Stimulated activated CD8-positive, alpha-beta memory T cell treated with anti-CD3 and anti-CD28 coated beads, Interleukin-4, amount 100 ng/mL, for 48 hours (primary cell): ENCODE data around the gene CUL4A.
"Not testable (repeated sequence)": the region's sequence is repeated elsewhere in the genome, so short reads cannot be mapped to it uniquely, and the experiment has no call there.

Source experiments
- DNase-seq: peaks from one replicate; pipeline ENCODE4 v3.0.0-alpha.2; 2020

Gene CUL4A

DNA sequence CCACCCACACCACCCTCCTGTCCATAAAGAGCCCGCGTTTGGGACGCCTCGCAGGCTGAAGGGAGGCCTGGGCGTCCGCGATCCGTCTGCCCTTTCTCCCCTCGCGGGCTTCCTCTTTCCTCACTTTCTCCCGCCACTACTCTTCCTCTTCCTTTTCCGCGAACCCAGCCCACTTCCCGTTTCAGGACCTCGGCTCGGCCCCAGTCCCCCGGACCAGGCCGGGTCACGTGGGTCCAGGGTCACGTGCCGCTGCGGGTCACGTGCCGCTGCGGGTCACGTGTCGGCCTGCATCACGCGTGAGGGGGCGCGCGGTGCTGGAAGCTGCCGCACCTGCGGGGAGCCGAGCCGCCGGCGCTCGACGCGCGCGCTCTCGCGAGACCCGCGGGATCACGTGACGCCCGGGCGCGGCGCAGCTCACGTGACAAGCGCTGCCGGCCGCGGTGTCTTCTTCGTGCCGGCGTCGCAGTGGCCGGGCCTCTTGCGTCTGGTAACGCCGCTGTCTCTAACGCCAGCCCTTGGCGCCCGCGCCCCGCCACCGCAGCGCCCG lies 87.5 kb downstream of the CUL4A start, which contains the start of gene LAMP1:
TSS of gene LAMP1 (plus strand) at position 417 of the 547 bp plus-strand sequence. CDS start 196 bp downstream, outside the sequence.
- DNase-seq, result peak; percentile 100

- peak; percentile 58 for DNase-seq
Measured at GRCh38 chr13:113297370-113298042, 88.1 kb downstream of the CUL4A start.

DNA sequence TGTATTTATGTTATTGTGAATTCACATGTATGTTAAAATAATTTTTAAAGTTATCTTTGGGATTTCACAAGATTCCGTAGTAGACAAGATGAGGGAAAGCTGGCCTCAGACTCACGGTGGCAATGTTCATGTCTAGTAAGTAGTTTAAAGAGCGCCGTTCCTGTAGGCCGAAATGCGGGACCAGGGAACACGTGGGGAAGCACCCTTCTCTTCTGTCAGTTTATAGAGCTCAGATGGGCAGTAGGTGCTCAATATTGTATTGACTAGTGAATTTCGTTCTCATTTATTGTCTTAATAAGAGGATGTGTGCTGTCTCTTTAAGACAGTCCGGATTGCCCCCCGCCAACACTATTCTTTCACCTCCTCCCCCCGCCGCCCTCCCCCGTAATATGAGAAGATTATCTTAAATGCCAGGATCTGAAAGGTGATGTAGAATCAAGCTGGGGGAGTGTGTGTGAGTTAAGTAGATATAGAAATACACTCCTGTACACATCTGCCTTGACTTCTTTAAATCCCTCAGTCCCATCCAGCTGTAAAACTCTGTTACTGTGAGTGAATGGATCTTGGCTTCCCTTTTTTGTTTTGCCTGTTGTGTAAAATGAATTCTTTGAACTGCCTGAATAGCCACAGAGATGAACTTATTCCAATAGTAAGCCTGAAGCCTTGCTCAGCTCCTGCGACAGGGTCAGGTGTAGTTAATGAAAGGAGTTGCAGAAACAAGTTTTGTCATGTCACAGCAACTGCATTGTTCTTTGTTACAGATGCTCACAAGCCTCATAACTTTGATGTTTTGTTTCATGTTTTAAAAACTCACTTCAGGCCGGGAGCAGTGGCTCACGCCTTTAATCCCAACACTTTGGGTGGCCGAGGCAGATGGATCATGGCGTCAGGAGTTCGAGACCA lies 88.9 kb downstream of the CUL4A start:
- DNase-seq, result no peak

- no peak for DNase-seq
Measured at GRCh38 chr13:113299951-113300350, 90.5 kb downstream of the CUL4A start.

GRCh38 chr13:113302986-113303385 lies 93.6 kb downstream of the CUL4A start:
- DNase-seq, result no peak

GRCh38 chr13:113304121-113304520 lies 94.7 kb downstream of the CUL4A start:
- no peak for DNase-seq

GRCh38 chr13:113305208-113305607 lies 95.8 kb downstream of the CUL4A start:
- no peak for DNase-seq

- no peak for DNase-seq
Measured at GRCh38 chr13:113307491-113307890, 98.1 kb downstream of the CUL4A start.

- DNase-seq, result no peak
Measured at GRCh38 chr13:113309473-113309872, 100.1 kb downstream of the CUL4A start.

DNA sequence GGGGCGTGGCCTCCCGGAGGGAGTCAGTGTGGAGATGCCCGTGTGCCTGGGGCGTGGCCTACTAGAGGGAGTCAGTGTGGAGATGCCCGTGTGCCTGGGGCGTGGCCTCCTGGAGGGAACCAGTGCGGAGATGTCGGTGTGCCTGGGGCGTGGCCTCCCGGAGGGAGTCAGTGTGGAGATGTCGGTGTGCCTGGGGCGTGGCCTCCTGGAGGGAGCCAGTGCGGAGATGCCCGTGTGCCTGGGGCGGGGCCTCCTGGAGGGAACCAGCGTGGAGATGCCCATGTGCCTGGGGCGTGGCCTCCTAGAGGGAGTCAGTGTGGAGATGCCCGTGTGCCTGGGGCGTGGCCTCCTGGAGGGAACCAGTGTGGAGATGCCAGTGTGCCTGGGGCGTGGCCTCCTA lies 104.7 kb downstream of the CUL4A start:
- DNase-seq, result not testable (repeated sequence)

DNA sequence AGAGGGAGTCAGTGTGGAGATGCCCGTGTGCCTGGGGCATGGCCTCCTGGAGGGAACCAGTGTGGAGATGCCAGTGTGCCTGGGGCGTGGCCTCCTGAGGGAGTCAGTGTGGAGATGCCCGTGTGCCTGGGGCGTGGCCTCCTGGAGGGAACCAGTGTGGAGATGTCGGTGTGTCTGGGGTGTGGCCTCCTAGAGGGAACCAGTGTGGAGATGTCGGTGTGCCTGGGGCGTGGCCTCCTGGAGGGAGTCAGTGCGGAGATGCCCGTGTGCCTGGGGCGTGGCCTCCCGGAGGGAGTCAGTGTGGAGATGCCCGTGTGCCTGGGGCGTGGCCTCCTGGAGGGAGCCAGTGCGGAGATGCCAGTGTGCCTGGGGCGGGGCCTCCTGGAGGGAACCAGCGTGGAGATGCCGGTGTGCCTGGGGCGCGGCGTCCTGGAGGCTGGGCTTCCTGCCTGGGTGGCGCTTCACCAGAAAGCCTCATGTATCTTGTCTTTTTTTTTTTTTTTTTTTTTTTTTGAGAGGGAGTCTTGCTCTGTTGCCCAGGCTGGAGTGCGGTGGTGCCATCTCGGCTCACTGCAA lies 105.6 kb downstream of the CUL4A start:
- not testable (repeated sequence) for DNase-seq

DNA sequence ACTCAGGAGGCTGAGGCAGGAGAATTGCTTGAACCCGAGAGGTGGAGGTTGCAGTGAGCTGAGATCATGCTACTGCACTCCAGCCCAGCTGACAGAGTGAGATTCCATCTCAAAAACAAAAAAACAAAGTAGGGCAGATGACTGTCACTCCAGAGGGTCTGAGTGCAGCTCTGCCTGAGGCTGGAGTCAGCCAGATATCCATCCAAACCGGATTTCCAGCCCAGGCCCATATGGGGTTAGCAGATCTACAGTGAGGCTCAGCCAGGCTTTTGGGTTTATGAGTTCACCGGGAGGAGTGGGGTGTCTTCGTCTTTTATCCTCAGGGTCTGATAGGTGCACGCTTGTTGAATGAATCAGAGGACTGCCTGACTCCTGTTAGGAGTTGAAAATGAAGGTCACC lies 106.6 kb downstream of the CUL4A start:
- DNase-seq, result no peak
